ENCODE data around the gene AGXT2. TPM values are rescaled to one million over a fixed set of nuclear protein-coding genes. Genes with fewer than 3 reads are reported as not detected.

Gene AGXT2
- total RNA-seq, 1 donor from 2014 or later = not detected

GRCh38 chr5:35050541-35051126, 2.9 kb upstream of the AGXT2 start:
- DNase-seq = no peak

GRCh38 chr5:35048910-35049309, 1.2 kb upstream of the AGXT2 start:
- DNase-seq = no peak

DNA sequence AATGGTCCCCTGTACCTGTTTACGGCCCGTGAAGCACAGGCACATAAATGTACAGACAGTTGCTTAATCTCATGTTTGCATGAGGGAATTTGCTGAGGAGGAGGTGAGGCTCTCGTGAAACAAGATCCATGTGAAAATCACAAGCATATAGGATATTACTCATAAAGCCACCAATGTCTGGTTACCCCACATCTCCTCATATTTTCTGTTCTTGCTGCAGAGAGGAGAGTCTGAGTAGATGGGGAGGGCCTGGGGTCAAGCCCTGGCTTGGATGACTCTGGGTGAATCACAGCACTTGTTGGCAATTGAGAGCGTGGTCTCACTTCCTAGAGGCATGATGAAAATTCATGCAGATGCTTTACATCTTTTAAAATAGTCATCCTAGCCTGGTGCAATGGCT, 975 bp downstream of the AGXT2 start:
- DNase-seq = no peak

DNA sequence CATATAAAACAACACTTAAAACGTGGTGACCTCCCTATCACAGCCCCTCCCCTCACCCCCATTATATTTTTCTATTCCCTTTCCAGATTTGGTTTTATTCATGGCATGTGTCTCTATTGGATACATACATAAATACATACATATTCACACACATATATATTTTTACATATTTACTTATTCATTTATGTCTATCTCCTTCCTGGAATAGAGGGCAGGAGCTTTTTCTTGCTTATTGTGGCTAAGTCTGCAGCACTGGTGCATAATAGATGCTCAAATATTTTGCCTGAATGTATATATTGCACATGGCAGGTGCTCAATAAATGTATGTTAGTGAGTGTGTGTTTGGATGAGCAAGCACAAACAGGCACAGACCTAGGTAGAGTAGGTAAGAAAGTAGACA, 2.5 kb downstream of the AGXT2 start:
- no peak for DNase-seq

GRCh38 chr5:35044649-35045048, 3.1 kb downstream of the AGXT2 start:
- DNase-seq = no peak

GRCh38 chr5:35042781-35043180, 5.0 kb downstream of the AGXT2 start:
- no peak for DNase-seq

DNA sequence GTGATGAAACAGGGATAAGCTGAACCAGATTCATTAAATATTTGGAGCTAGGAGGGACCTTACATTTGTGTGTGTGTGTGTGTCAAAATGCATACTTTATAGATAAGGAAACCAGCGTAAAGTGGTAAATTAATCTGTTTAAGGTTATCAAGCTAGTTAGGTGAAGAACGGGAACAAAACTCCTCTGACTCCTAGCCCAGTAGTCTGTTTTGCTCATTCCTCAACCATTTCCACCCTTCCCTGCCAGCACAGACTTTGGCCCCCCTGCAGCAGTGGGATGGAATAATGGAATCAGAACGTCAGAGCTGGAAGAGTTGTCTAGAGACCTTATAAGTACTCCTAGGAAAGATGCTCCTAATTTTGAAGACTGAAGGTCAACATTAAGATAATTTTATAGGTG, 6.5 kb downstream of the AGXT2 start:
- no peak for DNase-seq

GRCh38 chr5:35038891-35039290, 8.9 kb downstream of the AGXT2 start:
- peak; percentile 42 for DNase-seq

GRCh38 chr5:35036536-35036935, 11.2 kb downstream of the AGXT2 start:
- DNase-seq = peak; percentile 58

DNA sequence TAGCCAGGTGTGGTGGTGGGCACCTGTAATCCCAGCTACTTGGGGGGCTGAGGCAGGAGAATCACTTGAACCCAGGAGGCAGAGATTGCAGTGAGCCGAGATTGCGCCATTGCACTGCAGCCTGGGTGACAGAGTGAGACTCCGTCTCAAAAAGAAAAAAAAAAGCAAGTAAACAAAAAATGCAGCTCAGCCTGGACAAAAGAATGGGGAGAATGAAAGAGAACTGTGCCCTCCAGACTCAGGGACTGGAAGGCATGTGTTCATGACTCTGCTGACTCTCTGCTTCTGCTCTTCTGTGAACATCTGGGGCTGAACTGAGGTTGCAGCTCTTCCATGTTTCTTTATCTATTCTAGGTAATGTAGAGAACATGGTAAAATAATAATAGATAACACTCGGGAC, 11.8 kb downstream of the AGXT2 start:
- peak; percentile 76 for DNase-seq

- DNase-seq = no peak
These were observed 12.5 kb downstream of the AGXT2 start for GRCh38 chr5:35035271-35035670.

- DNase-seq = peak; percentile 44
These were observed 15.4 kb downstream of the AGXT2 start for GRCh38 chr5:35032356-35032755.

DNA sequence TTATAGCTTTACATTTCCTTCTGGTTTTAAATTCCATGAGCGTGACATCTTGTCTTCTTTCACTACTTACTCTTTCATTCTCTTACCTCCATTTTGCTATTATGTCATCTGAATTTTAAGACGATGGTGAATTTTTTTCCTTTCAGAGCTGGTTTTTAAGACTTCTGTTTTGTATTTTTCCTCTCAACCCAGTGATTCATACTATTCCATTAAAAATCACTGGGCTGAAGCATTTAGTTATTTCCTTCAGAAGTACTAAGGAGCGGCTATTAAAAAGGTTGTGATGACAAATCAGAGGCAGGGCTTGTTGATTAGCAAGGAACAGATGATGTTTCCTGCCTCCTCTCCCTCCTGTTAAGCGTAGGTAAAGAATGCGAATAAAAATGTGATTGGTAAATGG, 16.5 kb downstream of the AGXT2 start:
- DNase-seq = no peak

DNA sequence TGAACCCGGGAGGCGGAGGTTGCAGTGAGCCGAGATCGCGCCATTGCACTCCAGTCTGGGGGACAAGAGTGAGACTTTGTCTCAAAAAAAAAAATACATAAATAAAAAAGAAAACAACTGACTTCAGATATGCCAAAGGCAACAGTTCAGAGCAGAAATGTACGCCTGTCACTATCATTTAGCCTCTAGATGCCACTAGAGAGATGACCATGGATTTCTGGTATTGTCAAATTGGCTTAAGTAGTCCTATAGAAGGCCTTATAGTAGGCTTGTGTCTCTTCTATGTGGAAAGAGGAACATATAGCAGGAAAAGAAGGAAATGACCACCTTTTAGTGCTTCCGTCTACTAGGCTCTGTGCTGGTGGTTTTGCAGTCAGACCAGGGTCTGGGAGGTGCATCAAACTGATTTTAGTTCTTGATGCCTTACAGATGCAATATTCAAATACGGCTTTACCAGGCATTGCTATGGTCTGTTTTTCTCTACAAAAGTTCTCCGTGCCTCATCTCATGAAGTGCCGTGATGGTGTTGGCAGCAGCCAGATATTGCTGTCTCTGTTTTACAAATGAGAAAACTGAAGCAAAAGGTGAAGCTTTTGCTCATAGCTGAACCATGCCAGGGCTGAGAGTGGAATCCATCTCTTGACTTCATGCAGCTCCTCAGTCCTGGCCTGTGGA, 17.2 kb downstream of the AGXT2 start:
- DNase-seq = no peak

DNA sequence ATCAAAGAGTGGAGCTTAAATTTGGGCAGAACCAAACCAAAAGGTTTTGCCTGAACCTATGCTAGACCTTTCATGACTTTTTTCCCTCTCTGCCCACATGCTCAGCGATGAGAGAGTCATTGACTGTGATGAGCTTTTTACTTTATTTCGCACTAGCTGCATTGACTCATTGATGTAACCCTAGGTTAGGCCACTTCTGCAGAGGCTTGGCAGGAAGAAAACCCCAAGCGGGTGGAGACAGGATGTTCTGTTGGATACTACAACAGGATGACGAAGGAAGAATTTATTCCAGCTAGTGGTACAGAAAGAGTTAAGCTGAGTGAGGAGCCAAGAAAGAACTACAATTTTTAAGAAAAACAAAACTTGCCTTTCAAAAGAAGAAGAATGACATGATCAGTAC, 18.4 kb downstream of the AGXT2 start:
- DNase-seq = no peak

DNA sequence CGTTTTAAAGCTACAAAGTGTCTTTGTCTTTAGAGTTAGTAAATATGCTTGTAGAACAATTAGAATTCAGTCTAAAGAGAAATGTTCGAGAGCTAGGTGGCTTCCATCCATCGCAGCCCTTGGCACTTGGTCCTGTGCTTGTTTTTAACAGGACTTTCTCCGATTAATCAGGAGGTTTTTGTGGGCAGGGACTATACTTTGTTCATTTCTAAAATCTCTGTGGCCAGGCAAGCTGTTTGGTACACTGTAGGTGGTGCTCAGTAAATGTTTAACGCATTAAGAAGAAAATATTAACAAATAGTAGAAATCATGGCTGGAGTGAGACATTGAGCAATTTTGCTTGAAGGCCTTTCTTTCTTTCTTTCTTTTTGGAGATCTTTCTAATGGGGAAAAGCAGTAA, 20.8 kb downstream of the AGXT2 start:
- DNase-seq = no peak

DNA sequence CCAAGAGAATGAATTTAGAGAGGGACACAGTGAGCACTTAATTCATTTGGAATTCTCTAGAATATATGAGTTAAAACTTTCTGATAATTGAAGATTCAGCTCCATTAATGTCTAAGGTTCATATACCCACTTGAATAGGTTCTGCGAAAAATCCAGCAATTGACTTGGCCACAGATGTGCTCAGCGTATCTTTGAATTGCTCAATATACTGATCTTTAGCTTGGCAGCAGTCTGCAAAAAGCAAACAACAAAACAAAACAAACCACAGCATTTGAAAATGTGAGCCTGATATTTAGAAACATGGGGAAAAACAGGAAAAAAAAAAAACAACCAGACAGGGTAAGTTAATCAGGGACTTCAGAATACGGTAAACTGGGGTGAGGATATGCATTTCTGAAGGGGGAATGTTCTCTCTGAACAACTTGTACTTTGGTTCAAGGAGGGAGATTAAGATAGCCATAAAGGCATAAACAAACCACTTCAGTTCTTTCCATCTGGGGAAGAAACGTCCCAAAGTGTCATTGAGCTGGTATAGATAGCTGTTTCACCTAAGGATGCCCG, 21.4 kb downstream of the AGXT2 start:
- DNase-seq = no peak

DNA sequence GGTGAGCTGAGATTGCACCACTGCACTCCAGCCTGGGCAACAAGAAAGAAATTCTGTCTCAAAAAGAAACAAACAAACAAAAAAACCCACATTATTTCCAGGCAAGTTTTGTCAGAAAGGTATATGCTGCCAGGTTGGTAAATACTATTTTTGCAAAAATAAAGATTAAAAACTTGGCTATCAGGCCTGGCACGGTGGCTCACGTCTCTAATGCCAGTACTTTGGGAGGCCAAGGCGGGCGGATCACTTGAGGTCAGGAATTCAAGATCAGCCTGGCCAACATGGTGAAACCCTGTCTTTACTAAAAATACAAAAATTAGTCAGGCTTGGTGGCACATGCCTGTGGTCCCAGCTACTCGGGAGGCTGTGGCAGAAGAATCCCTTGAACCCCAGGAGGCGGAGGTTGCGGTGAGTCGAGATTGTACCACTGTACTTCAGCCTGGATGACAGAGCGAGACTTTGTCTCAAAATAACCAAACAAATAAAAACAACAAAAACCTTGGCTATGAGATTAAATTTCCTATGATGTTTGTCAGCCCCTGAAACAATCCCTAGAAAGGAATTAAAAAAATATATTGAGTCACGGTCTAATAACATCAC, 22.7 kb downstream of the AGXT2 start:
- DNase-seq = no peak

GRCh38 chr5:35023391-35024178, 24.2 kb downstream of the AGXT2 start:
- no peak for DNase-seq

DNA sequence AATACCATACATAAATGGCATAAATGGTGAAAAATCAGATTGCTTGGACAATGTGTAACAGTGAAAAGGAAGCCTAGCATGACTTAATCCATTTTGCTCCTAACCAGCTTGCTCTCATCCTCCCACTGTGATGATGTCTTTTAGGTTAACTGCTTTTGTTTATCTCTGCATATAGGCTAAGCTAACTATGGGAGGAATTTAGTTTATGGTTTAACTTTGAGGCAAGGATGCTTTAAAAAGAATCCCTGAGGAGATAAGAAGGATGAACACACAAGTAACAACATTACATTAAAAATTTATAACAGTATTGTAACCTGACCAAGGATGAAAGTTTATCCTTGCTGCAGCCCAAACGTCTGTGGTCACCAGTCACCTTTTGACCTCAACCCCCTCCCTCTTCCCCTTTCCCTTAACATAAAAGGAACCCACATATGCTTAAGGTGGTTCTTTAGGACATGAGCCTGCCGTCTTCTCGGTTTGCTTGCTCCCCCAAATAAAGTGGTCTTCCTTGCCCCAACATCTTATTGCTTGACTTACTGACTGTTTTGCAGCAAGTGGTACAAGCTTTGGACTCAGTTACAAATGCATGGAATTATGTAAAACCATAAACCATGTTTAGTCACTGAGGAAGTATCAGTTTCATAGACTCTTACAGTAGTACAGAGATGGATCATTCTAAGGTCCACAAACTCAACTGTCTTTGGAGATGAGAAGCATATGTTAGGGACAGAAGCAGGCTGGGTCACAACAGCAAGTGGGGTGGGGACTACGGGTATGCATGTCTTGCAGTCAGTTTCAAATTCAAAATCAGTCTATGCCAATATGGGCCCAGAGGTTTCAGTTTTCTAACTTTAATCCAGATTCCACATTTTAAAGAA, 31.3 kb downstream of the AGXT2 start:
- no peak for DNase-seq

DNA sequence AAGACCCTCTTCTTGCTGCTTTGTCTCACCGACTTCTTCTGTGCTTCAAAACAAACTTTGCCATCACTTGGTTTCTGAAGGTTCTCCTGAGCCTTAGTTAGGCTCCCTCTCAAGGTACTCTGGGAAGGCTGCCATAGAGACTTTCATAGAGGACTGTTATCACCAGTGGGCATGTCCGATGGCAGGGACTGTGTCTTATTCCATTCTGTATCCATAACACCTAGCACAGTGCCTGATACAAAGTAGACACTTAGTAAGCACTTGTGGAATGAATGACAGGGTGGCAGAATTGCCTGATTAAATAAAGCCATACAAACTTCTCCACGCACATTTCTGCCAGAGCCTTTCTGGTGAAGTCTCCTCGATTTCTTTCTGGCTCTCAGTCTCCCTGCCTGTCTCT, 32.7 kb downstream of the AGXT2 start:
- DNase-seq = no peak

DNA sequence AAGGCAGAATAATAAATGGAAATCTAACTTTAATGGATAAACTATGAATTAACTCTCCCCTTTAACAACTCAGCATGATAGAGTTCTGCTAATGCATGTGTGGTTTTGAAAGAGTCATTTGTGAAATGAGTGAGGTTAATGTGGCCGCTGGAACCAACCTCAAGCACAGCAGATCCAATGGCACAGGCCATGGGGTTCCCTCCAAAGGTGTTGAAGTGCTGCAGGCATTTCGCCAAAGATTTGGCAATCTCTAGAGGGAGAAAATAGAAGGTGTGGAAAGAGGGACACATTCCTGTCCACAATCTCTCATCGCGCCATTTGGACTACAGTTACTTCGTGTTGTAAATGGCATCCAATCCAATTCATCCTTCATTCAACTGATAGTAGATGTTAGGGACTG, 35.0 kb downstream of the AGXT2 start:
- no peak for DNase-seq
